UCSD-AML1 (cell line): ENCODE measurements around the gene MTURN.

Source experiments
- DNase-seq: peaks from one replicate; lab custom pipeline; 2025; ENCODE audit not compliant: unreplicated experiment; lab: John Stamatoyannopoulos, UW

Gene MTURN

DNA sequence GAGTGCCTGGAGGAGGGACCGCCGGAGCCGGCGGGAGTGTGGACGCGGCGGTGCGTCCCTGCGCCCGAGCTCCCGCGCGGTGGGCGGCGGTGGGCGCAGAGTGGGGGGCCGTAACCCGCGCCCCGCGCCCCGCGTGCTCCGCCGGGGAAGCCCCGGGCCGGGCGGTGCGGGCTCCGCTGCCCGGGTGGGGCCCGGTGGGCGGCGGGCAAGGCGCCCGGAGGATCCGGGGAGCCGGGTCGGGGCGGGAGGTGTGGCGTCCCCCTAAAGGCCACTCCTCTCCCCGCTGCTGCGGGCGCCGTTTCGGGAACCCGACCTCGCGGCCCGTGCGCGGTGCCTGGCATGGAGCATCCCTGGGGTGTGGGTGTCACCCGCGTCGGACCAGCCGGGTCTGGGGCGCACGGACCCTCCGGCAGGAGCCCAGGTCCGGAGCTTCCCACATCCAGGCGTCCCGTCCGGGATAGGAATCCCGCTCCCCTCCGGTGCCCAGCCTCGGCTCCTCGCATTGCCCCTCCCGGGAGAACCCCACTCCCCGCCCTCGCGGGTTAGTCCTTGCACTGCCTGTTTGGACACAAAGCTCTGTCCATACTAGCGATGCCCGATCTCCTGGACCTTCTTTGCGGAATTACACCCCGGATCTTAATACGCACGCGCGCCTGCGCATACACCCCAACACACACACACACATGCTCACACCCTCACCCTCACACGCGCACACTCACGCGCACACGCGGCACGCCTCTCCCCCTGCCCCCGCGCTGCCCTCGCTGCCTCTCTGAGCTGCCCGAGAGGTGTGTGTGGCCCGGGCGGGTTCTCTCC is 723 bp downstream of the MTURN start:
- peak; percentile 30 for DNase-seq

- DNase-seq, result no peak
Observed at GRCh38 chr7:30136117-30136731, 1.4 kb downstream of the MTURN start.

GRCh38 chr7:30136743-30137485 is 2.1 kb downstream of the MTURN start:
- no peak for DNase-seq

- no peak for DNase-seq
Observed at GRCh38 chr7:30139836-30140384, 5.1 kb downstream of the MTURN start.

GRCh38 chr7:30140456-30140855 is 5.7 kb downstream of the MTURN start:
- DNase-seq, result no peak

DNA sequence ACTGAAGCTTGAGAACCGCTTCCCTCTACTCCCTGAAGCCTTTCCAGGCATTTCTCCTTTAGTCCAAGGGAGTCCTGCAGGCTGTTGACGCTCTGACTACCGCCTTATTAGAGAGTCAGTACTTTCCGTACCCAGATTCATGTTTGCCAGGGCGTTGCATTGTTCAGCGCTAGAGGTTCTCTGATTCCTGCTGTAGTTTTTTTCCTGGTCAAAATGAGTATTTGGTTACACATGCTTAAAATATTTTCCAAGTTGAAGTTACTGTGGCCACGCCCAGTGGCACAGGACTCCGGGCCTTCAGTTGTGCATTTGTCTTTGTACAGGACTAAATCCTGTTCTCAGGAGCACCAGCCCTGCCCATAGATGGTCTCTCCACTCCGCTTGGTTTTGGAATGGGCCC is 7.9 kb downstream of the MTURN start:
- DNase-seq, result no peak

DNA sequence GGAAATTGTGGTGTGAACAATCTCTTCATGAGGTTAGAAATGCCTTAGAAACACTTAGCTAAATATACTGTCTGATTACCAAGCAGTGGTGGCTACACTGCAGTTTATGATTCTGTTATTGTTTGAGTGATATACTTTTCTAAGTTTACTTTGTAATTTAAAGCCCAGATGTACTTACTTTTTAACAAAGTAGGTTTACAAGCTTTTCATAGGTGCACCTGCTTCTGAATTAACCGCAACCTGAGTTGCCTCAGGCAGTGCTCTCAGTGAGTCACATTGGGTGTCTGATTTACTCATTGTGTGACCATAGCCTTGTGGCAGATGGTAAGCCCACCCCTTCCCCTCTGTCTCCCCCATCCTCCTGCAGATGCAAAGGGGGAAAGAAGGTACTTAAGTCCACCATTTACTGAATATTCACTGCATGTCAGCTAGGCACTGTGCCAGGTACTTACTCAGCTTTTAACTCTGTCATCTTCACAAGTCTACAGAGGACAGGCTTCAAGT is 9.0 kb downstream of the MTURN start:
- no peak for DNase-seq

DNA sequence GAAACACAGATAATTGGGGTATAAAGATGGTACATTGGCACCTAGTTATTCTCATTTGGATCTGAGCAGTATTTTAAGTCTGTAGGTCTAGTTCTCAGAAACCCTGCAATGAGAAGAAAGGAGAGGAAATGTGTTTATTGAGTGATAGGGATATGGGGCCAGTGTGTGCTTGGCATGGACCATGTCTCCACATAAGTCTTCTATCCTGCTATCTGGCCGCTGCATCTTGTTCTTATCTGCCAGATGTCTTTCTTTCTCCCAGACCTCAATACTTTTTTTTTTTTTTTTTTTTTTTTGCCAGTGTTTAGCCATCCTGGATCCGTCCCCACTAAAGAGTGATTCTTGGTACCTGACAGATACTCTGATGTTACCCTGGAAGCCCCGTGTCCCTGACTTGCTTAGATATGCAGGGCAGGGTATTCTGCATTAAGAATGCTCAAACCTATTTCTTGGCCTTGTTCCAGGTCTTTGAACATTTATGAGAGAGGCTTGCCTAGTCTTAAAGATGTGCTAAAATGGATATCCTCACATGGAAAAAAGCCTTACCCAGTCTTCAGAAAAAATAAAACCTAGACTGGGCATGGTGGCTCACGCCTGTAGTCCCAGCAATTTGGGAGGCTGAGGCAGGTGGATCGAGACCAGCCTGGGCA is 10.0 kb downstream of the MTURN start:
- no peak for DNase-seq

DNA sequence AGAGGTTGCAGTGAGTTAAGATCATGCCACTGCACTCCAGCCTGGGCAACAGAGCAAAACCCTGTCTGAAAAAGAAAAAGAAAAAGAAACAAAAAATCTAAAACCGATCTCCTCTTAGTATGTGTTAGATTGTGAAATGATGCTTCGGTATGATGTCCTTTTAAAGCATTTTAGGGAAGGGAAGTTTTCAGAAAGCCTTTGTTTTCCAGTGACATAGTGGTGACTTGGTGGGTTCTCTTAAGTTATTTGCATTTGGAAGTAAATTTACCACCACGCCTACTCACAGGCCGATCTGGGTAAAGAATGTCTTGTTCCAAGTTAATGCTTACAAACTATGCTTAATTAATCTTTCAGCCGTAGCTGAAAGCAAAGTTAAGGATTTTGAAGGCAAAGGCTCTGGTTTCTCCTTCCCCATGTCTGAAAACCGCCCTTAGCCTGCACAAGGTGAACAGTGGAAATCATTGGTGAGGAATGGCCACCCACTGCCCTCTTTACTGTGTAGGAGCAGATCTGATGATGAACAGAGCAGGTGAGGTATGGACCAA is 10.7 kb downstream of the MTURN start:
- no peak for DNase-seq

- DNase-seq, result peak; percentile 12
Observed at GRCh38 chr7:30146127-30146612, 11.4 kb downstream of the MTURN start.

DNA sequence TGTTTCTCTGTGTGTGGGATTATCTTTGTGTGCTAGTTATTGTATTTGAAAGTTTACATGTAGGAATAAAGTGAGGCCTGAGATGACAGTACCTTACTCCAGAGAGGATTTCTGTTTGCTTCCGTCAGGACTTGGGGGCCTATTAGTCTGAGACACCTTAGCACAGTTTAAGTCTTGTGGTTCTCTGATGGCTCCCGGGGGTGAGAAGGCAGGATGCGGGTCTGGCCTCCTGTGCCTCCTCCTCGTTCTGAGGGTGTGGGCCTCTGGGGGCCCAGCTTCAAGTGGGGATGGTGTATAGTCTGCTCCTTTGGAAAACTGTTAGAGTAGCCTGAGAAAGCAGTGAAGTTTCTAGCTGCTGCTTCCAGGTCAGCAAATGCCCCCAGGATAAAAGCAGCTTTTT is 12.4 kb downstream of the MTURN start:
- no peak for DNase-seq

- no peak for DNase-seq
Observed at GRCh38 chr7:30147785-30148184, 13.0 kb downstream of the MTURN start.

DNA sequence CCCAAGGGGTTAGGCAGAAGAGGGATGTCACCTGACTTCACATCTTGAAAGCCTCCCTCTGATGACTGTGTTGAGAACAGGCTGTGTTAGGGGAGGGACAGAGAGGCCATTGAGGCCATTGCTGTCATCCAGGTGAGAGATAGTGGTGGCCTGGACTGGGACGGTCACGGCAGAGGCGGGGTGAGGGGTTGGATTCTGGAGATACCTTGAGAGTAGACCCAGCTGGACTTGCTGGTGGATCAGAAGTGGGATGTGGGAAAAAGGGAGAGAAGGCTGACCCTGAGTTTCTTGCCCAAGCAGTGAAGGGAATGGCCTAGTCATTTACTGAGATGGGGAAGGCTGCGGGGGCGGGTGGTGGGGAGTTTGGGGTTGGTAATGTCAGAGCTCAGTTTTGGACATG is 13.6 kb downstream of the MTURN start:
- DNase-seq, result no peak

DNA sequence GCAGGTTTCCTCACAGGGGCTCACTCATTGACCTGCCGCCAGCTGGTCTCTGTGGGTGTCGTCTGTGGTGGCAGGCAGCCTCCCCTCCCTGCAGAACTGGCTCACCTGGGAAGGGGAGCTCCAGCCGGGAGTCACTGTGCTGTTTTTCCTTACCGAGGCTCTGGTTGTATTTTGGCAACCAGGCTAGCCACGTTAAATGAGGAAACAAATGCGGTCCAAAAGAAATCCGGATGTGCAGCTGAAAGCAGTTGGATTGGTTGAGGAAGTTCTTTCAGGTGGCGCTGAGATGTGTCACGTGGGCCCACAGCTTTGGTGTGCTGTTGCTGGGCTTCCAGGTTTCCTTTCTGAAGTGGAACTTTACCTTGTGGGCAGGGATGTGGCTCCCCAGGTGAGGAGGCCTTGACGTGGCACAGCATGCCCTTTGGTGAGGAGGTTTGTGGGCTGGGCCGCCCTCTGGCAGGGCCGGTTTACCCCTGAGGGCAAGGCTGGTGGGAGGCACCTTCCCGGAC is 14.2 kb downstream of the MTURN start:
- DNase-seq, result no peak

GRCh38 chr7:30149640-30150272 is 15.0 kb downstream of the MTURN start:
- no peak for DNase-seq

DNA sequence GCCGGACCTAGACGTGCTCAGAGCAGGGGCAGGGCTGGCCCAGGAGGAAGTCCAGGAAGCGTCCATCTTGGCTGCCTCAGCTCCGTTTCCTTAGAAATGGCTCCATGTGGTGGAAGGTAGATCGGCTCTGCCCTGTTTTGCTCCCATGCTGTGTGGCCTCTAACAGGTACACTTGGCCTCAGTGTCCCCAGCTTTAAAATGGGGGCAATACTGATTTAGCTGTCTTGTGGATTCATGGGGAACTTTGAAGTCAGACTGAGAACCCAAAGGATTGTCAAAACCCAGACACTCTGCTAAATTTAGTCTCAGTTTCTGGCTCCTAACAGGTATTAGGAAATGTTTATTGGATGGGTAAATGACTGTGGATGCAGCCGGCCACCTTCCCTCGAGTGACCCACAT is 15.9 kb downstream of the MTURN start:
- DNase-seq, result no peak

DNA sequence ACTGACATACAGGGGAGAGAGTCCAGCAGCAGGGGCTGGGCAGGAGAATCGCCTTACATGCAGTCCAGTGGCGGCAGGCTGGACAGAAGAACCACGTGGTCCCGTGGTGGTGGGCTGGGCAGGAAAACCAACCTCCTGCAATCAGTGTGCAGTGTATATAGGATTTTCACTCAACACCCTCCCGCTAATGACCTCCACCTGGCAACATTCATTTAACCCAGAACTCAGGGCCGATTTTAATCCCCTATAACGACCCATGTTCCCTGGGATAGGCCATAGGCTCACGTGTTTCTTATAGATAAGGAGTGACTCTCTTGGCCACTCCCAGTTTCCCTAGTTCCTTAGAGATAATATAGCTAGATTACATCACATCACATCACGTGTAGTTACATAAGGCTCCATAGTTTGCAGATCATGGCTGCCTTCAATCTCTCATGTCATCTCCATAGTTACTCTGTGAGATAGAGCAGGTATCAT is 19.4 kb downstream of the MTURN start:
- DNase-seq, result no peak

- DNase-seq, result no peak
Observed at GRCh38 chr7:30155481-30155880, 20.7 kb downstream of the MTURN start.

DNA sequence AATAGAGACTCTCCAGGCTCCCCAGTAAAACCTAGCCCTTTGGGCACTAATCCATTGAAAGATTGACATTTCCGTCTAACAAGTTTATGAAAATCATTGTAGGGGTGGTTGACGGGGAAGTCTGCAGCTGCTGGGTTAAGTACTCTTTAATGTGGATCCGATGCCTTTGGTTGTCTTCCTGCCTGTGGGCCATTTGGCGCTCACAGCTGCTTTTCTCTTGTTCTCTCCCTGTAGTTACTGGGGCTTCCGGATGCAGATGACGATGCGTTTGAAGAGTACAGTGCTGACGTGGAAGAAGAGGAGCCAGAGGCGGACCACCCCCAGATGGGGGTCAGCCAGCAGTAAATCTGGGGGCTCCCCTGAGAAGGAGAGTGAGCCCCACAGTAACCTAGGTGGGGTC is 22.4 kb downstream of the MTURN start:
- DNase-seq, result no peak

DNA sequence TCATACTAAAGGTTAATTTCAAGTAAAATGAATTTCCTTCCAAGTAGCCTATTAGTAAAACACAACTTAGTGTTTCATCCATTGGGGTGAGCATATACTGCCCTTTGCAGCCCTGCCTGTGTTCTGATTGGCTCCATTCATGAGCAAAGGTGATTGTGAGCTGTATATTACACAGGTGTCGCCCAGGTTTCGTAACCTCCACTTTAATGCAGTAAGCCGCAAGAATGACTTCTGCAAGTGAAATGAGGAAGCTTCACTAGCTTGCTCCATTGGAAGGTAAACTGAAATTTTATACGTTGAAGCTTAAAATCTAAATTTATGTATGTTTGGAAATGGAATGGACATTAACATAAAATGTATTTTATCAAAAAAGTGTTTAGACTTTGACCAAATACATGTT is 24.4 kb downstream of the MTURN start:
- no peak for DNase-seq
